Ishikawa (cell line): ENCODE data around the gene DNER.

Experiments
- TAF1 ChIP-seq: IDR thresholded peaks from 2 replicates; pipeline ENCODE4 v1.6.1; 2012; ENCODE audit warnings: low read depth, mild to moderate bottlenecking
- TF ChIP-seq, protein P1 (sequence below): IDR thresholded peaks from 2 replicates; pipeline ENCODE4 v1.6.1; 2012; ENCODE audit warnings: low read depth, mild to moderate bottlenecking

DNA sequence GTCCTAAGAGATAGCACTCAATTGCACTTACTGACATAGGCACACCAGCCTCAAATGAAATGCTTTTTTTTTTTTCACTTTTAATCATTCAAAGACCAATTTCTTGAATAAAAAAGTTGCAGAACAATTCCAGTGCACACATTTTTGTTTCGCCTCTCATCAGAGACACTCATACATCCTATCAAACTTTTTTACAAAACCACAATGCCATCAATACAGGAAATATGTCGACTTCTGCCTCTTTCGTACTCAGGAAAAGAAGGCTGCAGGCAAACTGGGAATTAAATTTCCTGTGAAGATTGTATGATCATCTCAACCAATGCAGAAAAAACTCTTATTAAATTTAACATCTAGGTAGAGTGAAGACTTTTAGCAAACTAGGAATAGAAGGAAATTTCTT is 112.4 kb downstream of the DNER start:
- no peak for TF ChIP-seq TAF1
- TF ChIP-seq, protein P1, sequence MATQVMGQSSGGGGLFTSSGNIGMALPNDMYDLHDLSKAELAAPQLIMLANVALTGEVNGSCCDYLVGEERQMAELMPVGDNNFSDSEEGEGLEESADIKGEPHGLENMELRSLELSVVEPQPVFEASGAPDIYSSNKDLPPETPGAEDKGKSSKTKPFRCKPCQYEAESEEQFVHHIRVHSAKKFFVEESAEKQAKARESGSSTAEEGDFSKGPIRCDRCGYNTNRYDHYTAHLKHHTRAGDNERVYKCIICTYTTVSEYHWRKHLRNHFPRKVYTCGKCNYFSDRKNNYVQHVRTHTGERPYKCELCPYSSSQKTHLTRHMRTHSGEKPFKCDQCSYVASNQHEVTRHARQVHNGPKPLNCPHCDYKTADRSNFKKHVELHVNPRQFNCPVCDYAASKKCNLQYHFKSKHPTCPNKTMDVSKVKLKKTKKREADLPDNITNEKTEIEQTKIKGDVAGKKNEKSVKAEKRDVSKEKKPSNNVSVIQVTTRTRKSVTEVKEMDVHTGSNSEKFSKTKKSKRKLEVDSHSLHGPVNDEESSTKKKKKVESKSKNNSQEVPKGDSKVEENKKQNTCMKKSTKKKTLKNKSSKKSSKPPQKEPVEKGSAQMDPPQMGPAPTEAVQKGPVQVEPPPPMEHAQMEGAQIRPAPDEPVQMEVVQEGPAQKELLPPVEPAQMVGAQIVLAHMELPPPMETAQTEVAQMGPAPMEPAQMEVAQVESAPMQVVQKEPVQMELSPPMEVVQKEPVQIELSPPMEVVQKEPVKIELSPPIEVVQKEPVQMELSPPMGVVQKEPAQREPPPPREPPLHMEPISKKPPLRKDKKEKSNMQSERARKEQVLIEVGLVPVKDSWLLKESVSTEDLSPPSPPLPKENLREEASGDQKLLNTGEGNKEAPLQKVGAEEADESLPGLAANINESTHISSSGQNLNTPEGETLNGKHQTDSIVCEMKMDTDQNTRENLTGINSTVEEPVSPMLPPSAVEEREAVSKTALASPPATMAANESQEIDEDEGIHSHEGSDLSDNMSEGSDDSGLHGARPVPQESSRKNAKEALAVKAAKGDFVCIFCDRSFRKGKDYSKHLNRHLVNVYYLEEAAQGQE: no peak
